Choroid plexus epithelial cell (primary cell): ENCODE measurements around the gene DNASE1L2.
"Not testable (repeated sequence)": the region's sequence is repeated elsewhere in the genome, so short reads cannot be mapped to it uniquely, and the experiment has no call there.

Source experiments
- DNase-seq: peaks from one replicate; pipeline ENCODE4 v3.0.0-alpha.2; 2010; ENCODE audit warnings: low read depth
- H3K4me3 ChIP-seq: 2 replicates; pipeline ENCODE4 v1.5.1; 2011; ENCODE audit warnings: low read depth, mild to moderate bottlenecking, control low read depth, low read length, moderate library complexity
- TF ChIP-seq, protein P1 (sequence below): conservative IDR thresholded peaks from 2 replicates; pipeline ENCODE4 v1.5.1; 2011; ENCODE audit warnings: low read depth, mild to moderate bottlenecking, control low read depth, inconsistent platforms, low read length, moderate library complexity

DNASE1L2 gene

DNA sequence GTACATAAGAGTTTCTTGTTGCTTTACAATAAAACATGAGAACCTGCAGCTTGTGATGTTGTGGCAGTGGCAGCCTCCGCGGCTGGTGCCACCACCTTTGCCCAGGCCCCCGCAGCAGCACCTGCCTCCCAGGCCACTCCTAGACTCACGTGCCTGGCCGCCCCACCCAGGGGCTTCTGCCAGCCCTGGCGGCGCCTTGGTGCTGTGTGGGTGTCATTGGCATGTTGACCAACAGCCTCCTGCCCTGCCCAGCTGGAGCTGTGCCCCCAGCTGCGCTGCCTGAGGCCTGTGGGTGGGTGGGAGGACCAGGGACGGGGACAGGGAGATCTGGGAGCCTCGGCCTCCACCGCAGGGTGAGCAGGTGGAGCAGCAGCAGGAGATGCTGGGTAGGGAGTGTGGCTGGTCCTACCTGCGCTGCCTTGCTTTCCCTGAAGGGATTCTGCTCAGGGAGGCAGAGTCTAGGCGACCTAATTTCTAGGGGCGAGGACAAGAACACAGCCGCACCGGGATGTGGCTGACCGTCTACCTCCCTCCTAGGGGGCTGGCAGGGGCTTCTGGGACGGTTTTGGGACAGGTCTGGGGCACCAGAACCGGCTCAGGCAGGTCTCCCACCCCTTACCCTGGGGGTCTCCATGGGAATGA lies 428 bp upstream of the DNASE1L2 start:
- TF ChIP-seq, protein P1, sequence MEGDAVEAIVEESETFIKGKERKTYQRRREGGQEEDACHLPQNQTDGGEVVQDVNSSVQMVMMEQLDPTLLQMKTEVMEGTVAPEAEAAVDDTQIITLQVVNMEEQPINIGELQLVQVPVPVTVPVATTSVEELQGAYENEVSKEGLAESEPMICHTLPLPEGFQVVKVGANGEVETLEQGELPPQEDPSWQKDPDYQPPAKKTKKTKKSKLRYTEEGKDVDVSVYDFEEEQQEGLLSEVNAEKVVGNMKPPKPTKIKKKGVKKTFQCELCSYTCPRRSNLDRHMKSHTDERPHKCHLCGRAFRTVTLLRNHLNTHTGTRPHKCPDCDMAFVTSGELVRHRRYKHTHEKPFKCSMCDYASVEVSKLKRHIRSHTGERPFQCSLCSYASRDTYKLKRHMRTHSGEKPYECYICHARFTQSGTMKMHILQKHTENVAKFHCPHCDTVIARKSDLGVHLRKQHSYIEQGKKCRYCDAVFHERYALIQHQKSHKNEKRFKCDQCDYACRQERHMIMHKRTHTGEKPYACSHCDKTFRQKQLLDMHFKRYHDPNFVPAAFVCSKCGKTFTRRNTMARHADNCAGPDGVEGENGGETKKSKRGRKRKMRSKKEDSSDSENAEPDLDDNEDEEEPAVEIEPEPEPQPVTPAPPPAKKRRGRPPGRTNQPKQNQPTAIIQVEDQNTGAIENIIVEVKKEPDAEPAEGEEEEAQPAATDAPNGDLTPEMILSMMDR: no peak
- H3K4me3 ChIP-seq: no peak overlapping the region
- no peak for DNase-seq

DNA sequence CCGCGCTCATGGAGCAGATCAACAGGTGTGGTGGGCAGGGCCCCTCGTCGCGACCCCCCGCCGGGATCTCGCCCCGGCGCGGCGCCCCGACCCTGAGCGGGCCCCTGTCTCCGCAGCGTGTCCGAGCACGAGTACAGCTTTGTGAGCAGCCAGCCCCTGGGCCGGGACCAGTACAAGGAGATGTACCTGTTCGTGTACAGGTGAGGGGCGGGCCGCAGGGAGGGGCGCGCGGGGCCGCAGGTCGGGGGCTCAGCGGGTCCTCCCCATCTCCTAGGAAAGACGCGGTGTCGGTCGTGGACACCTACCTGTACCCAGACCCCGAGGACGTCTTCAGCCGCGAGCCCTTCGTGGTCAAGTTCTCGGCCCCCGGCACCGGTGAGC lies 848 bp downstream of the DNASE1L2 start:
- no peak for DNase-seq
- H3K4me3 ChIP-seq: peak overlapping the region; percentile 26
- TF ChIP-seq, protein P1: no peak

DNA sequence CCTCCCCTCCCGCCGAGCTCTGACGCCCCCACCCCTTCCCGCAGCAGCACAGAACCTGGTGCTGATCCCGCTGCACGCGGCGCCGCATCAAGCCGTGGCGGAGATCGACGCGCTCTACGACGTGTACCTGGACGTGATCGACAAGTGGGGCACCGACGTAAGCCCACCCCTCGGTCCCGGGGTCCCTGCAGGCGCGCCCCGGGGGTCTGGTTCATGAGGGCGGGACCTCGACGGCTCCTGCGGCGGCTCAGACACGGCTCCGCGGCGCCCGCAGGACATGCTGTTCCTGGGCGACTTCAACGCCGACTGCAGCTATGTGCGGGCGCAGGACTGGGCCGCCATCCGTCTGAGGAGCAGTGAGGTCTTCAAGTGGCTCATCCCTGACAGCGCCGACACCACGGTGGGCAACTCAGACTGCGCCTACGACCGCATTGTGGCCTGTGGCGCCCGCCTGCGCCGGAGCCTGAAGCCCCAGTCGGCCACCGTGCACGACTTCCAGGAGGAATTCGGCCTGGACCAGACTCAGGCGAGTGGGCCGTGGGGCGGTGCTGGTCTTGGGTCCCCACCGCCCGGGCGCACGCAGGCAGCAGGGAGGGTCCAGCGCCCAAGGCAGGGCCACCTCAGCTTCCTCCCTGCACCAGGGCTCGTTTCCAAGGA lies 1.4 kb downstream of the DNASE1L2 start:
- H3K4me3 ChIP-seq: no peak overlapping the region
- no peak for DNase-seq

DNA sequence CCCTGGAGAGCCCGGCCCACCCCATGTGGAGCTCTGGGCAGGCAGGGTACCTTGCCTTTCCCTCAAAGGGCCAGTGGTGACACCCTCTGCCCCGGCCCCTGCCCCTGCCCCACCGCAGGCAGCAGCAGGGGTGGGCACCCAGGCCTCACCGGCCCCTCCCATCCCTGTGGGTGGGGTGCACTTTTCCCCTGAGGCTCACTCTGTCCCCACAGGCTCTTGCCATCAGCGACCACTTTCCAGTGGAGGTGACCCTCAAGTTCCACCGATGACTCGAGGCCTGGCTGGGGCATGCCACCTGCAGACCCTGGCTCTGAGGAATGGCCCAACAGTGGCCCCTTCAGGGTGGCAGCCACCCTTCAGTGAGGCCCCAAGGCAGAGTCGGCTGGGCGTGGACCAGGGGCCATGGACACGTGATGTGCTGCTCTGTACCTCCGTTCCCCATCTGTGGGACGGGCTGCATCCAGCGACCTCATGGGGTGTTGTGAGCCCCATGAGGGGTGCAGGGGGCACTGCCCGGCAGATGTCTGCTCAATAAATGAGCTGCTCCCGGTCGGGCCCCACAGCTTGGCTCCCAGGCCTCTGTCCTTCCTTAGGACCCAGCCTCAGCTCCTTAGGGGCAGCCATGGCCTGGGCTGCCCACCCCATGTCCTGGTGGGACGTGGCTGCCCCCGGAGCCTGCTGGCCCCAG lies 2.0 kb downstream of the DNASE1L2 start:
- TF ChIP-seq, protein P1: no peak
- DNase-seq: no peak
- H3K4me3 ChIP-seq: no peak overlapping the region

More for the DNA sequence above, 1.4 kb downstream of the DNASE1L2 start:
- TF ChIP-seq, protein P1: no peak

DNA sequence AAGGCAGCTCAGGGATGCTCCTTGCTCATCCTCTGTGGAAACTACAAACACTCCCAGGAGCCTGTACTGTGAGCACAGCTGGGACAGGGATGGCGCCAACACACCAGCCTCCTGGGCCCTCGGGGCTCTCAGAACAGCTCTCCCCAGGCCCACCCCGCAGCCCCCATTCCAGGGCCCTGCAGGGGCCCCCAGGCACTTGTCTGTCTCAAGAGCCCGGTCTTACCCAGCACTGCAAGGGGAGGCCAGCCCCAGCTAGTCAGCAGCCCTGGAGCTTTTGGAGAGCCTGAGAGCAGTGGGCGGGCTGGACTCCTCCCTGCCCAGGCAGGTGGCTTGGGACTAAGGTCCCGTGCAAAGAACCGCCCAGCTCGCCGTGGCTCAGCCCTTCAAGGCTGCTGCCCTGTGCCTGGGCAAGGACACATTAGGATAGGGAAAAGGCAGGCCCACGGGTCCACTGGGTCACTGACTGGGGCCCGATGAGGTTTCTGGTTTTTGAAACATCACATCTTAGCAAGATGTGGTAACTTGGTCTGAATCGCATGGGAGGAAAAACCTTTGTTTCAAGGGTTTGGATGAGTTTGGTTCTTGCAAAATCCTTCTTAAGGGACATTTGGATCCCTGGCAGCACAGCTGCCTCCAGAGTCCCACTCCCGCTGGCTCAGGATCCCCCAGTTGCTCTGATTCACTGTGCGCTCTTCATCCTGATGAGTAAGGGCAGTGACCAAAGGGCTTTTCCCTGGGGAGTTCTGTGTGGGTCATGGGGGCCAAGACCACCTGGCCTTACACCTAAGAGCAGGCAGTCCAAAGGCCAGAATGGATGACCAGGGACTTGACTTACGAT lies 2.8 kb downstream of the DNASE1L2 start:
- no peak overlapping the region for H3K4me3 ChIP-seq
- TF ChIP-seq, protein P1: no peak
- DNase-seq: no peak

DNA sequence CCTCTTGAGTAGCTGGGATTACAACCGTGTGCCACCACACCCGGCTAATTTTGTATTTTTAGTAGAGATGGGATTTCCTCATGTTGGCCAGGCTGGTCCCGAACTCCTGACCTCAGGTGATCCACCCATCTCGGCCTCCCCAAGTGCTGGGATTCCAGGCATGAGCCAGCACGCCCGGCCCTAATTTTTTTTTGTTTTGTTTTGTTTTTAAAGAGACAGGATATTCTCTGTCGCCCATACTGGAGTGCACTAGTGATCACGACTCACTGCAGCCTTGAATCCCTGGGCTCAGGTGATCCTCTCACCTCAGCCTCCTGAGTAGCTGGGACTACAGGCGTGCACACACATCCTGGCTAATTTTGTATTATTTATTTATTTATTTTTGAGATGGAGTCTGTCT lies 4.1 kb downstream of the DNASE1L2 start:
- DNase-seq, H3K4me3 ChIP-seq: not testable (repeated sequence)

DNA sequence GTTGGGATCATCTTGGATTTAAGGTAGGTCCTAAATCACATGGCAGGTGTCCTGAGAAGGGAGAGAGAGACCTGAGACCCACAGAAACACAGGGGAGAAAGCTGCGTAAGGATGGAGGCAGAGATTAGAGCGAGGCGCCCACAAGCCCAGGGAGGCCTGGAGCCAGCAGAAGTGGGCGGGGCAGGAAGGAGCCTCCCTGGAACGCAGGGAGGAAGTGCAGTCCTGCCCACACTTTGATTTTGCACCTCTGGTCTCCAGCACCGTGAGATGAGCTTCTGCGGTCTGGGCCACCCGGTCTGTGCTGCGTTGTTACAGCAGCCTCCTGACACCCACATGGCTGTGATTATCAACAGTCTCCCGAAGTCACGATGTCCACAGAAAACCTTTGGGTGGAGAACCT lies 6.4 kb downstream of the DNASE1L2 start:
- H3K4me3 ChIP-seq: no peak overlapping the region
- no peak for DNase-seq
- TF ChIP-seq, protein P1: no peak
